SK-N-MC (cell line): ENCODE data around the gene IRAK3.
A peak's percentile ranks its signal among the peaks of the same experiment; 100 is the strongest.
"Not testable (repeated sequence)": the region's sequence is repeated elsewhere in the genome, so short reads cannot be mapped to it uniquely, and the experiment has no call there.

Experiments used
- DNase-seq: peaks from one replicate; pipeline ENCODE4 v3.0.0-alpha.2; 2011; ENCODE audit warnings: low read depth, low spot score
- H3K27ac ChIP-seq: fragments of 200-600 bp; sonication (generic); 2 replicates; pipeline ENCODE4 v1.5.1; 2016; ENCODE audit warnings: mixed run types
- H3K36me3 ChIP-seq: fragments of 200-600 bp; sonication (generic); 2 replicates; pipeline ENCODE4 v1.6.1; 2017; ENCODE audit warnings: antibody characterized with exemption, low read length, mixed read lengths; ENCODE audit not compliant: insufficient read depth
- H3K4me3 ChIP-seq: fragments of 200-600 bp; sonication (generic); 2 replicates; pipeline ENCODE4 v1.5.1; 2016
- H3K9ac ChIP-seq: fragments of 200-600 bp; sonication (generic); 2 replicates; pipeline ENCODE4 v1.8.0; 2017; ENCODE audit warnings: mixed run types, mixed read lengths; ENCODE audit not compliant: insufficient read length
- H3K9me3 ChIP-seq: fragments of 200-600 bp; sonication (generic); 2 replicates; pipeline ENCODE4 v1.6.1; 2017; ENCODE audit warnings: low read depth, mild to moderate bottlenecking, antibody characterized with exemption, low read length, moderate library complexity, mixed read lengths
- EZH2 ChIP-seq: fragments of 200-600 bp; sonication (generic); IDR thresholded peaks from one replicate; pipeline ENCODE4 v1.6.1; 2017; ENCODE audit warnings: antibody characterized with exemption
- FOXP2 ChIP-seq: optimal IDR thresholded peaks from 2 replicates; pipeline ENCODE3; 2011; ENCODE audit warnings: mild to moderate bottlenecking, moderate library complexity; ENCODE audit not compliant: insufficient read depth; ENCODE audit errors: extremely low read length, control extremely low read depth
- POLR2AphosphoS5 ChIP-seq: IDR thresholded peaks from 2 replicates; pipeline ENCODE4 v1.6.1; 2012; ENCODE audit warnings: mild to moderate bottlenecking, low read depth, low read length, borderline replicate concordance

Gene IRAK3

GRCh38 chr12:66166561-66166960, 22.5 kb upstream of the IRAK3 start:
- TF ChIP-seq POLR2AphosphoS5 (no peak), FOXP2 (no peak), EZH2 (no peak)

GRCh38 chr12:66168410-66168809, 20.6 kb upstream of the IRAK3 start:
- Histone ChIP-seq H3K9me3 (peaks cover 12% of the 10 kb centered on the region; the same call in 1 of the 2 replicates), H3K9ac (peak overlapping the region; percentile 87), H3K4me3 (peak overlapping the region; percentile 98), H3K36me3 (peaks cover 32% of the 10 kb centered on the region), H3K27ac (peak overlapping the region; percentile 97)
- TF ChIP-seq POLR2AphosphoS5, result no peak
- no peak for TF ChIP-seq FOXP2
- no peak for TF ChIP-seq EZH2
- DNase-seq, result no peak

More at GRCh38 chr12:66166561-66166960, 22.5 kb upstream of the IRAK3 start:
- peaks cover 34% of the 10 kb centered on the region for H3K36me3 ChIP-seq
- DNase-seq, result no peak
- H3K4me3 ChIP-seq, result no peak overlapping the region
- no peak overlapping the region for H3K27ac ChIP-seq
- H3K9me3 ChIP-seq, result peaks cover 12% of the 10 kb centered on the region; the same call in 1 of the 2 replicates
- no peak overlapping the region for H3K9ac ChIP-seq

- DNase-seq, result peak; percentile 86
- Histone ChIP-seq H3K4me3 (peak within 1 kb of the TSS; percentile 98), H3K9me3 (peaks cover 12% of the 10 kb centered on the region; the same call in 1 of the 2 replicates), H3K27ac (peak within 1 kb of the TSS; percentile 97), H3K9ac (peak within 1 kb of the TSS; percentile 87), H3K36me3 (peaks cover 32% of the 10 kb centered on the region)
- TF ChIP-seq FOXP2 (peak; percentile 80), POLR2AphosphoS5 (peak; percentile 58), EZH2 (no peak)
These were observed 19.5 kb upstream of the IRAK3 start, which contains the start of gene TMBIM4 for GRCh38 chr12:66169221-66170170. Gene TMBIM4, minus strand, starts transcription at chr12:66169996. Its CDS starts 45 bp downstream, at chr12:66169951.

- no peak for TF ChIP-seq POLR2AphosphoS5
- no peak for TF ChIP-seq FOXP2
- no peak for TF ChIP-seq EZH2
- Histone ChIP-seq H3K36me3 (peaks cover 23% of the 10 kb centered on the region), H3K9ac (no peak overlapping the region), H3K27ac (peak overlapping the region; percentile 97; the same call in 1 of the 2 replicates), H3K4me3 (no peak overlapping the region), H3K9me3 (peaks cover 2% of the 10 kb centered on the region; the same call in 1 of the 2 replicates)
- DNase-seq, result no peak
These were observed 18.4 kb upstream of the IRAK3 start for GRCh38 chr12:66170606-66171005.

GRCh38 chr12:66174391-66175325, 14.4 kb upstream of the IRAK3 start:
- H3K9me3 ChIP-seq, DNase-seq, H3K36me3 ChIP-seq, H3K27ac ChIP-seq, H3K4me3 ChIP-seq, H3K9ac ChIP-seq: not testable (repeated sequence)

- H3K4me3 ChIP-seq, result no peak overlapping the region
- no peak for TF ChIP-seq EZH2
- H3K27ac ChIP-seq, result 0 out of 2 replicates have a peak overlapping the region, but pooled peaks have one; percentile 11
- H3K36me3 ChIP-seq, result no peaks in the 10 kb centered on the region
- no peak for DNase-seq
- no peaks in the 10 kb centered on the region for H3K9me3 ChIP-seq
- no peak overlapping the region for H3K9ac ChIP-seq
These were observed 12.7 kb upstream of the IRAK3 start for GRCh38 chr12:66176105-66176900.

- Histone ChIP-seq H3K27ac (no peak overlapping the region), H3K9me3 (no peaks in the 10 kb centered on the region), H3K4me3 (no peak overlapping the region), H3K36me3 (no peaks in the 10 kb centered on the region), H3K9ac (no peak overlapping the region)
- DNase-seq, result no peak
- TF ChIP-seq POLR2AphosphoS5 (no peak), FOXP2 (no peak), EZH2 (no peak)
These were observed 6.1 kb upstream of the IRAK3 start for GRCh38 chr12:66182956-66183355.

GRCh38 chr12:66184822-66185221, 4.2 kb upstream of the IRAK3 start:
- not testable (repeated sequence) for H3K4me3 ChIP-seq

More at GRCh38 chr12:66184822-66185221, 4.2 kb upstream of the IRAK3 start:
- not testable (repeated sequence) for DNase-seq, H3K9me3 ChIP-seq, H3K9ac ChIP-seq, H3K27ac ChIP-seq, H3K36me3 ChIP-seq
